OCI-LY7 (cell line): Measurements from ENCODE around the gene ARHGAP6. TPM values are rescaled to one million over a fixed set of nuclear protein-coding genes. Genes with fewer than 3 reads are reported as not detected.

ENCODE experiments used
- BruUV-seq: library from RNA; stranded (reverse); fragments of 400-500 nt; replicated peaks from 2 replicates; lab custom pipeline; 2021; lab: Mats Ljungman, UMichigan
- CTCF ChIA-PET: fragments of 300-600 bp; sonication (Branson Sonifier 250); formaldehyde crosslinking; loops from one replicate; lab custom pipeline; 2022; ENCODE audit warnings: antibody characterized with exemption; ENCODE audit not compliant: unreplicated experiment; lab: Charles Lee
- POLR2A ChIA-PET: fragments of 300-600 bp; sonication (Branson Sonifier 250); formaldehyde crosslinking; loops from one replicate; lab custom pipeline; 2022; ENCODE audit warnings: antibody characterized with exemption; lab: Charles Lee
- DNase-seq: peaks from one replicate; pipeline ENCODE4 v3.0.0-alpha.2; 2015; ENCODE audit warnings: low spot score
- H2AFZ ChIP-seq: fragments of 200-600 bp; sonication (generic), shearing (Covaris generic); 2 replicates; pipeline ENCODE4 v1.6.1; 2014; ENCODE audit warnings: mild to moderate bottlenecking, antibody characterized with exemption, low read length, moderate library complexity
- H3K27ac ChIP-seq: fragments of 200-600 bp; sonication (generic); 2 replicates; pipeline ENCODE4 v1.5.1; 2014; ENCODE audit warnings: mixed run types, low read depth, mild to moderate bottlenecking, moderate library complexity, low read length, inconsistent platforms; ENCODE audit not compliant: poor library complexity, severe bottlenecking
- H3K36me3 ChIP-seq: fragments of 200-600 bp; sonication (generic); 2 replicates; pipeline ENCODE4 v1.6.1; 2014; ENCODE audit warnings: mild to moderate bottlenecking, antibody characterized with exemption, low read length, moderate library complexity, mixed read lengths; ENCODE audit not compliant: insufficient read depth
- H3K4me1 ChIP-seq: fragments of 200-600 bp; sonication (generic); 2 replicates; pipeline ENCODE4 v1.5.1; 2014; ENCODE audit warnings: mild to moderate bottlenecking, low read length; ENCODE audit not compliant: insufficient read depth, poor library complexity, severe bottlenecking
- H3K4me2 ChIP-seq: fragments of 200-600 bp; sonication (generic); 2 replicates; pipeline ENCODE4 v1.6.1; 2014; ENCODE audit warnings: mild to moderate bottlenecking, low read length
- H3K4me3 ChIP-seq: fragments of 200-600 bp; sonication (generic); 2 replicates; pipeline ENCODE4 v1.5.1; 2014; ENCODE audit warnings: mild to moderate bottlenecking, low read depth, low read length; ENCODE audit not compliant: poor library complexity, severe bottlenecking
- H3K79me2 ChIP-seq: fragments of 200-600 bp; sonication (generic); 2 replicates; pipeline ENCODE4 v1.6.1; 2016; ENCODE audit warnings: low read depth, mild to moderate bottlenecking, low read length, moderate library complexity, mixed read lengths; ENCODE audit not compliant: insufficient read depth
- H3K9me2 ChIP-seq: fragments of 200-600 bp; sonication (generic); 2 replicates; pipeline ENCODE4 v1.6.1; 2016; ENCODE audit warnings: mild to moderate bottlenecking, low read length, mixed read lengths; ENCODE audit not compliant: insufficient read depth
- H3K9me3 ChIP-seq: fragments of 200-600 bp; sonication (generic); 2 replicates; pipeline ENCODE4 v1.6.1; 2014; ENCODE audit warnings: mild to moderate bottlenecking, mixed run types, low read length, mixed read lengths
- H4K20me1 ChIP-seq: fragments of 200-600 bp; sonication (generic); 2 replicates; pipeline ENCODE4 v1.6.1; 2014; ENCODE audit warnings: mild to moderate bottlenecking, antibody characterized with exemption, low read length, moderate library complexity, mixed read lengths; ENCODE audit not compliant: insufficient read depth
- CTCF ChIP-seq: fragments of 200-600 bp; sonication (generic); conservative IDR thresholded peaks from 2 replicates; pipeline ENCODE4 v1.5.1; 2014; ENCODE audit warnings: mild to moderate bottlenecking, antibody characterized with exemption, low read length, moderate library complexity, mixed read lengths
- EZH2phosphoT487 ChIP-seq: fragments of 200-600 bp; sonication (generic); IDR thresholded peaks from 2 replicates; pipeline ENCODE4 v1.6.1; 2018; ENCODE audit warnings: low read depth, borderline replicate concordance, mild to moderate bottlenecking, mixed run types, antibody characterized with exemption, low read length, moderate library complexity, mixed read lengths
- intact Hi-C: fragments of 100-400 bp; cut with micrococcal nuclease; formaldehyde crosslinking; loops from one replicate; pipeline ENCODE4 v1.10.0; 2022; ENCODE audit not compliant: unreplicated experiment
- total RNA-seq, 2 experiments: library from RNA; depleted of rRNA in 1 of 2; stranded (reverse); fragments of >200 nt in 1 of 2; shearing (Covaris generic) in 1 of 2; gene quantifications; 2 replicates each; pipeline ENCODE4 v1.2.3, GENCODE V29; 2014 to 2022

Gene ARHGAP6
- total RNA-seq, 2 experiments from 2014 or later, result not detected

GRCh38 chrX:11205796-11206195, 459.9 kb downstream of the ARHGAP6 start:
- BruUV-seq, result no TSS peak
- H3K4me2 ChIP-seq, result no peak overlapping the region
- H3K79me2 ChIP-seq, result no peaks in the 10 kb centered on the region
- no peaks in the 10 kb centered on the region for H3K9me3 ChIP-seq
- no peak overlapping the region for H3K27ac ChIP-seq
- H3K4me1 ChIP-seq, result no peaks in the 10 kb centered on the region
- POLR2A ChIA-PET, result no interaction called here
- intact Hi-C loops, result no loop called here
- DNase-seq, result no peak
- no peaks in the 10 kb centered on the region for H3K9me2 ChIP-seq
- H2AFZ ChIP-seq, result no peak overlapping the region
- H3K36me3 ChIP-seq, result no peaks in the 10 kb centered on the region
- CTCF ChIA-PET, result no interaction called here
- H4K20me1 ChIP-seq, result no peaks in the 10 kb centered on the region
- H3K4me3 ChIP-seq, result no peak overlapping the region
- TF ChIP-seq EZH2phosphoT487 (no peak), CTCF (no peak)

- no peak for DNase-seq
- no TSS peak for BruUV-seq
- Histone ChIP-seq H3K36me3 (no peaks in the 10 kb centered on the region), H3K4me2 (no peak overlapping the region), H3K4me1 (no peaks in the 10 kb centered on the region), H3K9me2 (no peaks in the 10 kb centered on the region), H2AFZ (no peak overlapping the region), H3K4me3 (no peak overlapping the region), H4K20me1 (no peaks in the 10 kb centered on the region), H3K9me3 (no peaks in the 10 kb centered on the region), H3K27ac (no peak overlapping the region), H3K79me2 (no peaks in the 10 kb centered on the region)
- TF ChIP-seq EZH2phosphoT487 (no peak), CTCF (no peak)
- CTCF ChIA-PET, result no interaction called here
- intact Hi-C loops, result no loop called here
- POLR2A ChIA-PET, result no interaction called here
These were observed 468.0 kb downstream of the ARHGAP6 start for GRCh38 chrX:11197671-11198070.

GRCh38 chrX:11196476-11196875, 469.2 kb downstream of the ARHGAP6 start:
- CTCF ChIA-PET, result no interaction called here
- no peak for TF ChIP-seq EZH2phosphoT487
- TF ChIP-seq CTCF, result no peak
- no peaks in the 10 kb centered on the region for H3K79me2 ChIP-seq
- no peak overlapping the region for H3K27ac ChIP-seq
- no peaks in the 10 kb centered on the region for H3K9me2 ChIP-seq
- H3K9me3 ChIP-seq, result no peaks in the 10 kb centered on the region
- intact Hi-C loops, result no loop called here
- no peak for DNase-seq
- H4K20me1 ChIP-seq, result no peaks in the 10 kb centered on the region
- H3K4me3 ChIP-seq, result no peak overlapping the region
- BruUV-seq, result no TSS peak
- no peaks in the 10 kb centered on the region for H3K4me1 ChIP-seq
- H3K36me3 ChIP-seq, result no peaks in the 10 kb centered on the region
- POLR2A ChIA-PET, result no interaction called here
- no peak overlapping the region for H2AFZ ChIP-seq
- H3K4me2 ChIP-seq, result no peak overlapping the region
